ENCODE results near the gene RAB31.

Gene RAB31

GRCh38 chr18:9811978-9812377 lies 103.9 kb downstream of the RAB31 start:
- no peak overlapping the region for H3K4me3 Mint-ChIP-seq

DNA sequence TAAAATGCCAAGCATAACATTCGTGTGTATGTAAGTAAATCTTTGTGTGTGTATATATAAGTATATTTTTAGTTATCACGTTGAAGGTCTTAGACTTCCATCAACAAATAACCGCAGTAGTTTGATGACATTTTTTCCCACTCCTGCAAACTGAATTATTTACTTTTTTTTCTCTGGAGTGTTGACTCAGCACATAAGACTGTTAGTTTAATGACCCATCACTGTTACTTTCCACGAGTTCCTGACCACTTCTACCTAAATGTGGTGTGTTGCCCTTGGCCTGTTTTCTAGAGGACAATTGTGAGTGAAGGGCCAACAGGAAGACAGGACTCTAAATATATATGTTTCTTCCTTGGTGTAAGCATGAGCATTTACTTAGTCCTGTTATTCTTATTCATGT lies 106.3 kb downstream of the RAB31 start:
- Mint-ChIP-seq H3K27me3 (no peaks in the 10 kb centered on the region), H3K27ac (no peak overlapping the region), H3K4me3 (no peak overlapping the region), H3K4me1 (no peaks in the 10 kb centered on the region), H3K9me3 (peaks cover 0 to 8% of the 10 kb centered on the region in 2 donors)
- no peak for ATAC-seq
- no peak for DNase-seq

More at GRCh38 chr18:9811978-9812377, 103.9 kb downstream of the RAB31 start:
- DNase-seq (no peak), ATAC-seq (no peak)
- no peak overlapping the region for H3K27ac Mint-ChIP-seq
- H3K9me3 Mint-ChIP-seq, result no peaks in the 10 kb centered on the region
- no peaks in the 10 kb centered on the region for H3K4me1 Mint-ChIP-seq
- H3K27me3 Mint-ChIP-seq, result no peaks in the 10 kb centered on the region

DNA sequence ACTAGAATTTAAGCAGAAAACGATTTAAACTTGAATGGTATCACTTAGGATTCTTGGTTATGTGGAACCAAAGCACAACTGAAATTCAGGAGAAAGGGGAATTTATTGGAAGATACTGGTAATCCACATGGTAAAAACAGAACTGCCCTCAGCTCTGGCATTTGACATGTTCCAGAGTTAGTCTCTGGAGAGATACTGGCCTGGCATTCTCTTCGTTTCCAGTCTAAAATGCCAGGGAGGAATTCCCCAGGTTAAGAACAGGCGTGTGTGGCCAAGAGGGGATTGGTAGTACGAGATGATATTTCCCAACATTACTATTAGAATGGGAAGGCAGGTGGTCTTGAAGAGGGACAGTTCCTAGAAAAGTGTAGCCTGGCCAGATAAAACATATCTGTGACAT lies 109.2 kb downstream of the RAB31 start:
- Mint-ChIP-seq H3K9me3 (peaks cover 0 to 8% of the 10 kb centered on the region in 2 donors), H3K4me1 (no peaks in the 10 kb centered on the region), H3K27ac (no peak overlapping the region), H3K4me3 (no peak overlapping the region), H3K27me3 (no peaks in the 10 kb centered on the region)
- DNase-seq, result no peak
- no peak for ATAC-seq

DNA sequence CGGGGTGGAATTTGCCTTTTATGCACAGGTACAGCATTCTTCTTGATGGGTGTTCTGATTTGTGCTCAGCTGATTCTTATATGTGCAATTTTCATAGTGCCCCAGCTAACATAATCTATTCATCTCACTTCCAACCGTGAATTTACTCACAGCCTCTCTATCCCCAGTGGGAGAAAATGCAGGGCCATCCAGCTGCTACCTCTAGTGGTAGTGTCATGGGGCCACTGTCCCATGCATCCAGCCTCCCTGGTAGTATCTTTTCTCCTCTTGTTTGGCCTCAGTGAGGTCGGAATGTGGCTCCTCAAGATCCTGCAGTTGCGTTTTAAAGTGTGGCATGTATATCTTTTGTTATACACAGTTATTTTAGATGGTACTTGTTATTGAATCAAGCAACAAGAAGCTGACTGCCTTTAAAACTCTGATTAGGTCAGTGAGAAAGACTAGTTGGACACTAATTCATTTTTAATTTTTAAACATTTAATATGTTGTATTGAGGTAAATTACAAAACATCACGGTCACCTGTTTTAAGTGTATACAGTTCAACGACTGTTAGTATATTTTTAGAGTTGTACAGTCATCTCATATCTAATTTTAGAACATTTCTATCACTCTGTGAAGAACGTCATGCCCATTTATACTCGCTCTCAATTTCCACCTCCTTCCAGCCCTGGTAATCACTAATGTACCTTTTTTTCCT lies 109.8 kb downstream of the RAB31 start:
- no peaks in the 10 kb centered on the region for H3K4me1 Mint-ChIP-seq
- DNase-seq (no peak), ATAC-seq (no peak)
- H3K27ac Mint-ChIP-seq, result no peak overlapping the region
- H3K27me3 Mint-ChIP-seq, result no peaks in the 10 kb centered on the region
- H3K9me3 Mint-ChIP-seq, result peaks cover 0 to 8% of the 10 kb centered on the region in 2 donors
- no peak overlapping the region for H3K4me3 Mint-ChIP-seq

GRCh38 chr18:9818423-9818734 lies 110.3 kb downstream of the RAB31 start:
- no peak overlapping the region for H3K4me3 Mint-ChIP-seq
- no peak for DNase-seq
- no peak for ATAC-seq
- no peak overlapping the region for H3K27ac Mint-ChIP-seq
- H3K27me3 Mint-ChIP-seq, result no peaks in the 10 kb centered on the region
- H3K4me1 Mint-ChIP-seq, result no peaks in the 10 kb centered on the region
- peaks cover 0 to 8% of the 10 kb centered on the region in 2 donors for H3K9me3 Mint-ChIP-seq

DNA sequence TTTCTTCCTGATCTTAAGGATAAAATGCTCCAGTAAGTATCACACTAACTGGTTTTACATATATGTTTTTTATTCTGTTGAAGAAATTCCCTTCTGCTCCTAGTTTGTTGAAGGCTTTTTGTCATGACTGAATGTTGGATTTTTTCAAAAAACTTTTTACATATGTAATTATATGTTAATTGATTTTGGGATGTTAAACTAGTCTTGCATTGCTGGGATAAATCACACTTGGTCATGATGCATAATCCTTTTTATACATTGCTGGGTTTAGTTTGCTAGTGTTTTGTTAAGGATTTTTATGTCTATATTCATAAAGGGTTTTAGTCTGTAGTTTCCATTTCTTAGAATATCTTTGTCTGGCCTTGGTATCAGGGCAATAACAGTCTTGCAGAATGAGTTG lies 112.0 kb downstream of the RAB31 start:
- DNase-seq (no peak), ATAC-seq (no peak)
- no peaks in the 10 kb centered on the region for H3K27me3 Mint-ChIP-seq
- no peak overlapping the region for H3K4me3 Mint-ChIP-seq
- H3K27ac Mint-ChIP-seq, result no peak overlapping the region
- peaks cover 0 to 8% of the 10 kb centered on the region in 2 donors for H3K9me3 Mint-ChIP-seq
- H3K4me1 Mint-ChIP-seq, result peaks cover under 1% of the 10 kb centered on the region

DNA sequence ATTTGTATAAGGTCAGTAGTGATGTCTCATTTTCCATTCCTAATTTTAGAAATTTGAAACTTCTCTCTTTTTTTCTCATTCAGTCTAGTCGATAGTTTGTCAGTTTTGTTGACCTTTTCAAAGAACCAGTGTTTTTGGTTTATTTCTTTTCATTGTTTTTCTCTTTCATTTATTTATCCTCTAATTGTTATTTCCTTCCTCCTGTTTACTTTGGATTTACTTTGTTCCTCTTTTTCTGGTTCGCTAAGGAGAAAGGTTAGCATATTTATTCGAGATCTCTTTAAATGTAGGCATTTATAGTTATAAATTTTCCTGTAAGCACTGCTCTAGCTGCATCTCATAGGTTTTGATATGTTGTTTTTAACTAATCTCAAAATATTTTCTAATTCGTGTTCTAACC lies 112.6 kb downstream of the RAB31 start:
- H3K4me3 Mint-ChIP-seq, result no peak overlapping the region
- H3K27ac Mint-ChIP-seq, result no peak overlapping the region
- H3K27me3 Mint-ChIP-seq, result no peaks in the 10 kb centered on the region
- peaks cover 6% of the 10 kb centered on the region for H3K4me1 Mint-ChIP-seq
- ATAC-seq, result no peak
- DNase-seq, result no peak
- peaks cover 0 to 8% of the 10 kb centered on the region in 2 donors for H3K9me3 Mint-ChIP-seq

GRCh38 chr18:9822587-9823185 lies 114.6 kb downstream of the RAB31 start:
- Mint-ChIP-seq H3K27ac (no peak overlapping the region), H3K4me3 (no peak overlapping the region), H3K9me3 (peaks cover 2 to 8% of the 10 kb centered on the region in 2 donors), H3K27me3 (no peaks in the 10 kb centered on the region), H3K4me1 (peaks cover 6% of the 10 kb centered on the region)
- ATAC-seq (no peak), DNase-seq (no peak)

GRCh38 chr18:9823805-9824473 lies 115.8 kb downstream of the RAB31 start:
- Mint-ChIP-seq H3K9me3 (peaks cover 0 to 5% of the 10 kb centered on the region in 2 donors), H3K4me1 (peaks cover 6% of the 10 kb centered on the region), H3K27ac (no peak overlapping the region), H3K4me3 (no peak overlapping the region), H3K27me3 (no peaks in the 10 kb centered on the region)
- DNase-seq (no peak), ATAC-seq (no peak)

- H3K9me3 Mint-ChIP-seq, result peaks cover 0 to 5% of the 10 kb centered on the region in 2 donors
- DNase-seq, result no peak
- peaks cover 6% of the 10 kb centered on the region for H3K4me1 Mint-ChIP-seq
- no peak for ATAC-seq
- H3K27ac Mint-ChIP-seq, result no peak overlapping the region
- H3K4me3 Mint-ChIP-seq, result no peak overlapping the region
- H3K27me3 Mint-ChIP-seq, result no peaks in the 10 kb centered on the region
Measured at GRCh38 chr18:9824474-9824832, 116.4 kb downstream of the RAB31 start.

- Mint-ChIP-seq H3K27me3 (no peaks in the 10 kb centered on the region), H3K4me3 (no peak overlapping the region), H3K27ac (no peak overlapping the region), H3K9me3 (peaks cover 0 to 5% of the 10 kb centered on the region in 2 donors), H3K4me1 (peaks cover 6% of the 10 kb centered on the region)
- DNase-seq (no peak), ATAC-seq (no peak)
Measured at GRCh38 chr18:9824952-9825371, 116.9 kb downstream of the RAB31 start.

GRCh38 chr18:9825571-9826073 lies 117.5 kb downstream of the RAB31 start:
- Mint-ChIP-seq H3K27ac (no peak overlapping the region), H3K9me3 (peaks cover 0 to 5% of the 10 kb centered on the region in 2 donors), H3K27me3 (no peaks in the 10 kb centered on the region), H3K4me3 (no peak overlapping the region), H3K4me1 (peaks cover 6% of the 10 kb centered on the region)
- DNase-seq (no peak), ATAC-seq (no peak)

DNA sequence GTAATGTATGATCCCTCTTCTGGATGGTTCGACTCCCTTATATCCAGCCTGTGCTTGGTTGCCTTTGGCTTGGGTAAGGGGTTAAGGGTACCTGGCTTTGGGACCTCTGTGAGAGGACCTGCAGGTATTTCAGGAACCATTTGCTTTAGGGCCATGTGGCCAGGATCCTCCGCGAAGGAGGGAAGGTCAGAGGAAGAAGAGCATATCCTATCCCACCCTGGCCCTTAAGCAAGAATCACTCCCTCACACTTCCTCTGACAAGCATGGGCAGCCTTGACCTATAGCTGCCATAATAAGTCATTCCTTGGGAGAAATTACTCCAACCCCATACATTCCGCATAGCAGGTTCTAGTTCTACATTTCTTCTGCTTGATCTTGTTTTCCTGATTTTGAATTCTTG lies 118.6 kb downstream of the RAB31 start:
- H3K4me1 Mint-ChIP-seq, result peaks cover 6% of the 10 kb centered on the region
- DNase-seq, result no peak
- H3K4me3 Mint-ChIP-seq, result no peak overlapping the region
- H3K9me3 Mint-ChIP-seq, result peaks cover 0 to 5% of the 10 kb centered on the region in 2 donors
- no peak overlapping the region for H3K27ac Mint-ChIP-seq
- H3K27me3 Mint-ChIP-seq, result no peaks in the 10 kb centered on the region
- no peak for ATAC-seq

DNA sequence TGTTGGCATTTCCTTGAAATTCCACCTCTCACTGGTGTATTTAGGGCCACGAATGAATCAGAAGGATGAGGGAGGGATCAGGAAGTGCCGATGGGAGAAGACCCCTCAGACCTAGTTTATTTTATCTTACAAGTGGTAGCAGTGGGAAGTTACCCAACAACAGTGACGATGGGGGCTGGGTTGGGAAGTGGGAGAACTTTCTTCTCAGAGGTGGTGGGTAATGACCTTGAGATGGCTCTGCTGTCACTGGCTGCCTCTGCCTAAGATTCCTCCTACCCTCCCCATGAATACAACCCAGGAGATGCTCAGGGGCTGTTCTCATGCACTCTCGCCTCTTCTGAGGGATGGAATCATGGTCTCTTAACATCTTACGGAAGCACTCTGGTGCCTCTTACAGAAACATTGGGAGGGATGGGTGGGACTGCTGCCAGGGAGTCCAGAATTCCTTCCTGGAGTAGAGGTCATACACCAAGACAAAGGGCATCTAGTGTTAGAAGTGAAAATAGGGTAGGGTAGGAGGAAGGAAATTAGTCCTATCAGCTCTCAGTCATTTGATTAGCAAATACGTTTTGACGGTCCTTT lies 119.2 kb downstream of the RAB31 start:
- DNase-seq (no peak), ATAC-seq (no peak)
- Mint-ChIP-seq H3K9me3 (peaks cover 0 to 5% of the 10 kb centered on the region in 2 donors), H3K27ac (no peak overlapping the region), H3K4me3 (no peak overlapping the region), H3K27me3 (no peaks in the 10 kb centered on the region), H3K4me1 (peaks cover 6% of the 10 kb centered on the region)

DNA sequence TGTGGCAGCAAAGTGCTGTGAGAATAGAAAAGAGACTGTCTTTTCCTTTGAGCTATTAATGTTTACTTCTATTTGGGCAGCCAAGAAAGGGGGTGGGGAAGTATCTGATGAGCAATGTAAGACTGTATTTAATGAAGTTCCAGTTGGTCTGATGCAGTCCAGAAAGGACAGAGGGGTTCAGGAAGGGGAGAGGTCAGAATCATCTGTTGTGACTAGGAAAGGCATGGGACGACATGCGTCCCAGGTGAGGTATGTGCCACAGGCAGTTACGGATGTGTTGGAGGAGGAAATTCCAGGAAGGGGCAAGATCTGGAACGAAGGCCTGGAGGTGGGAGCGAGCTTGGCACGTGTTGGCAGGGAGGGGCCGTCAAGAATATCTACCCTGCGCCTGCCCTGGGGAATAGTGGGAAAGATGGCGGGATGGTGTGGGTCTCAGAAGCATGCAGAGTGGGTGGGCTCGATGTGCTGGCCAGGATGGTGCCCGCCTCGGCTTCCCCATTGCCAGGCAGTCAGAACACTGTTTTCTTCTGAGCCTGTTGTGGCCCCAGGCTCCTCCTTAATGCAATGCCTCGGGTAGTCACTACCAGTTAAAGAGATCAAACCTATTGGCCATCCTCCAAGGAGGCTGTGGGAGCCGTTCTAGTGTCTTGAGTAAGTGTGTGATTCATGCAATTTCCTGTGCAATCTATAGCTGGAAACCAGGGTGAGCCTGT lies 119.8 kb downstream of the RAB31 start:
- no peaks in the 10 kb centered on the region for H3K27me3 Mint-ChIP-seq
- H3K4me1 Mint-ChIP-seq, result peaks cover 6% of the 10 kb centered on the region
- ATAC-seq (peak; percentile 40), DNase-seq (no peak)
- peaks cover 0 to 5% of the 10 kb centered on the region in 2 donors for H3K9me3 Mint-ChIP-seq
- no peak overlapping the region for H3K27ac Mint-ChIP-seq
- H3K4me3 Mint-ChIP-seq, result no peak overlapping the region

Data from stimulated activated naive CD8-positive, alpha-beta T cell treated with anti-CD3 and anti-CD28 coated beads, Interleukin-15, amount 100 ng/mL, for 72 hours (primary cell).